ENCODE data around the gene SORCS1.
"Not testable (repeated sequence)": the region's sequence is repeated elsewhere in the genome, so short reads cannot be mapped to it uniquely, and the experiment has no call there.

SORCS1 gene

DNA sequence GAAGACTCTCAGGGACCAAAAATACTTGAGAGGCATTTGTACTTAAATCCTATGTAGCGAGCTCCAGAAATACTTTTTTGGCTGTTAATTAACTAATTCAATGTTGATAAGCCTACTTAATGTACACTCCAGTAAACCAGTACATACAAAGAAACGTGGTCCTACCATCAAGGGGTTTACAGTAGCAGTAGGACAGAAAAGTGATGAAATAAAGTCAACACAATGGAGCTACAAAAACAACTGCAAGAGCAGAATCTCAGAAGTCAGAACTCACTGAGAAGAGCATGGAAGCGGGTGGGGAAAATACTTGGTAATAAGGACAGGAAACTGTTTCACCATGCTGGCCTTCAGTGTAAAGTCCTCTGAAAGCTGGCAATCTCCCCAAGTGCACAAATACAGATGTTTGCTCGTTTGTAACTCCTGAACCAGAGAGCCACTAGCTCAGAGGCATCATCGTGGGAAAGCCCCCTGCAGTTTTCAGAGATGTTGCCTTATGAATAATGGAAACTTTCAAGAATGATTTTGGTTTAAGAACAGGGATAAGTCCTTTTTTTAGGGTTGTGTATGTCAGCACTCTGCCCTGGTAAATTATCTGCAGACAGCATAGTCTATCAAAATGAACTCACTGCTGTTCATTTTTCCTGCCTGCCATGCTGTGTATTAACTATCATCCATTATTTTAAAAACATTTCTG is 233.2 kb downstream of the SORCS1 start:
- TF ChIP-seq, protein P1, sequence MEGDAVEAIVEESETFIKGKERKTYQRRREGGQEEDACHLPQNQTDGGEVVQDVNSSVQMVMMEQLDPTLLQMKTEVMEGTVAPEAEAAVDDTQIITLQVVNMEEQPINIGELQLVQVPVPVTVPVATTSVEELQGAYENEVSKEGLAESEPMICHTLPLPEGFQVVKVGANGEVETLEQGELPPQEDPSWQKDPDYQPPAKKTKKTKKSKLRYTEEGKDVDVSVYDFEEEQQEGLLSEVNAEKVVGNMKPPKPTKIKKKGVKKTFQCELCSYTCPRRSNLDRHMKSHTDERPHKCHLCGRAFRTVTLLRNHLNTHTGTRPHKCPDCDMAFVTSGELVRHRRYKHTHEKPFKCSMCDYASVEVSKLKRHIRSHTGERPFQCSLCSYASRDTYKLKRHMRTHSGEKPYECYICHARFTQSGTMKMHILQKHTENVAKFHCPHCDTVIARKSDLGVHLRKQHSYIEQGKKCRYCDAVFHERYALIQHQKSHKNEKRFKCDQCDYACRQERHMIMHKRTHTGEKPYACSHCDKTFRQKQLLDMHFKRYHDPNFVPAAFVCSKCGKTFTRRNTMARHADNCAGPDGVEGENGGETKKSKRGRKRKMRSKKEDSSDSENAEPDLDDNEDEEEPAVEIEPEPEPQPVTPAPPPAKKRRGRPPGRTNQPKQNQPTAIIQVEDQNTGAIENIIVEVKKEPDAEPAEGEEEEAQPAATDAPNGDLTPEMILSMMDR (IDR thresholded peaks at IDR 0.05; ENCODE audit: low read depth, low read length, missing control alignments), result no peak
- H3K4me3 ChIP-seq (replicated peaks; ENCODE audit: low read depth, low read length), result no peak overlapping the region
- no peak for DNase-seq (ENCODE audit: extremely low read depth, low read depth)

DNA sequence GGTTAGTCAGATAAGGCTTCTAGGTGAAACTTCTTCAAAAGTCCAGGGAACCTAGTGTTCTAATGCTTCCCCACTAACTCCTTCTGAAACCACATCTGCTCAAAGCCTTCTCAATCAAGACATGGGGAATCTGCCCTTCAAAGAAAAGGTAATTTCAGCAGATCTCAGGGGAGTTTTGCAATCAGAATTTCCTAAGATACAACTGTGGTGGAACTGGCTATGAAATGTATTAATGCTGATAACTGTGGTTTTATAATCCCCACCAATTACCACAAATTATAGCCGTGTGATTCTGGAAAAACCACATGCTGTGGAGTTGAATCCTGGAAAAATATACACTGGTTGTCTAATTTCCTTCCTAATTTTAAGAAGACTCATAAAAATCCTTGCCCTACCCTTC is 233.8 kb downstream of the SORCS1 start:
- TF ChIP-seq, protein P1 (IDR thresholded peaks at IDR 0.05; ENCODE audit: low read depth, low read length, missing control alignments), result no peak
- H3K4me3 ChIP-seq (replicated peaks; ENCODE audit: low read depth, low read length), result no peak overlapping the region
- DNase-seq (ENCODE audit: extremely low read depth, low read depth), result no peak

DNA sequence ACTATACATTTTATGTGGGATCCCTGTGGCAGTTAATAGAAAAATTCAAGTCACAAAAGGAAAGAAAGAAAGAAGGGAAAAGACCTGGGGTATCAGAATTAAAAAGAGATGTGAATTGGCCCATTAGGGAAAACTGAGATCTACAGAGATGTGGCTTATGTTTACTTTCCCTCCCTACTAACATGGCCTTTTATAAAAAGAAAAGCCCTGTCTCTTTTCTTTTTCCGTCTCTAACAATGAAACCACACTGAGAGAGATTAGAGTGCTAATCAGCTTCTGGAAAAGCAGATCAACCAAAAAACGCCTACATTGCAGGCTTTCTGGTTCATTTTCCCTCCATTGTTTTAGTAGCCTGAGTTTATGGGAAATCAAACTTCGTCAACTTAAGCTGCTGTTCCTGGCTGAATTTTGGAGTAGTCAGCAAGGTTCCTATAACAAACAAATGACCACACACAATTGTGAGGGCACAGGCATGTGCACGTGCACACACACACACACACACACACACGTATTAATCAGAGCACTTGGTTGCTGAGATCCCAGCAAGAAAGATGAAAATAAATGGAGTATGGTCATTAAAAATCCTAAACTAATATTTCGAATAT is 235.1 kb downstream of the SORCS1 start:
- TF ChIP-seq, protein P1 (IDR thresholded peaks at IDR 0.05; ENCODE audit: low read depth, low read length, missing control alignments), result no peak
- no peak overlapping the region for H3K4me3 ChIP-seq (replicated peaks; ENCODE audit: low read depth, low read length)
- no peak for DNase-seq (ENCODE audit: extremely low read depth, low read depth)

DNA sequence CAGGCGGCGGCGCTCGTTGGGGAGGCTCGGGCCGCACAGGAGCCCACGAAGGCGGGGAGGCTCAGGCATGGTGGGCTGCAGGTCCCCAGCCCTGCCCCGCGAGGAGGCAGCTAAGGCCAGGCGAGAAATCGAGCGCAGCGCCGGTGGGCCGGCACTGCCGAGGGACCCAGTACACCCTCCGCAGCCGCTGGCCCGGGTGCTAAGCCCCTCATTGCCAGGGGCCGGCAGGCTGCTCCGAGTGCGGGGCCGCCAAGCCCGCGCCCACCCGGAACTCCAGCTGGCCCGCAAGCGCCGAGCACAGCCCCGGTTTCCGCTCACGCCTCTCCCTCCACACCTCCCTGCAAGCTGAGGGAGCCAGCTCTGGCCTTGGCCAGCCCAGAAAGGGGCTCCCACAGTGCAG is 236.4 kb downstream of the SORCS1 start:
- H3K4me3 ChIP-seq (replicated peaks; ENCODE audit: low read depth, low read length); DNase-seq (ENCODE audit: extremely low read depth, low read depth): not testable (repeated sequence)

DNA sequence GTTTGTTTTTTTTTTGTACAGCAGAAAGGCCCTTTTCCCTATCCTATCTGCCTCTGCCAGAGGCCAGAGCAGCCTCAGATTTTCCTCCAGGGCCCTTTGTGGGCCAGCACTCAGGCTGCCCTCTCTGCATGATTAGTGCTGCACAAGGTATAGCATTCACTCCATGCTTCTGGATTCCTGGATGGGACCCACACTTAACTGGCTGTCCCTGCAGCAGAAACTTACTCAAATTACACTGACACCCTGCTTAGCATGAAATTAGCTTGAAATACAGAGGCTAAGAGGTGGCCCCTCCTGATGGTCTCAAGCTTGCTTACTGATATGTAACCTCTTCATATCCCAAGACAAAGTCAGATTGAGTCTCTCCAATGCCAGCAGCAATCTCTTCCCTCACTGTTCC is 239.3 kb downstream of the SORCS1 start:
- TF ChIP-seq, protein P1 (IDR thresholded peaks at IDR 0.05; ENCODE audit: low read depth, low read length, missing control alignments), result no peak
- DNase-seq (ENCODE audit: extremely low read depth, low read depth), result no peak
- no peak overlapping the region for H3K4me3 ChIP-seq (replicated peaks; ENCODE audit: low read depth, low read length)

DNA sequence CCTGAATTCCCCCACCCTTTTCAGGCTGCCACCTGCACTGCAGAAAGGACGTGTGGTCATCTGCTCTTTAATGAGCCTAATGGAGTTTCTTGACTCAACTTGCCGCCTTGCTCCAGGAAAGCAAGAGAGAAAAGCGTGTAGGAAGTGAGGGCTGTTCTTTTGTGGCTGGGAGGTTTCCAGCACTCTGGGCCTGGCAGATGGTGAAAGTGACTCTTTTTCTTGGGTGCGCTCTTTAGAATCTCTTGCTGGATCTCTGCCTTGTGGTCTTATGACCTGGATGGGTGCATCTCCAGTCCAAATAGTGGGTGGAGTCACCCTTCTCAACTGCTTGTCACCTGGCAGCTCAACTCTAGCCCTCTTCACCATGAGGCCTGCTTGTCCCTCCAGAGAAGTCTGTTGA is 244.0 kb downstream of the SORCS1 start:
- DNase-seq (ENCODE audit: extremely low read depth, low read depth), result no peak
- no peak overlapping the region for H3K4me3 ChIP-seq (replicated peaks; ENCODE audit: low read depth, low read length)
- TF ChIP-seq, protein P1 (IDR thresholded peaks at IDR 0.05; ENCODE audit: low read depth, low read length, missing control alignments), result no peak

DNA sequence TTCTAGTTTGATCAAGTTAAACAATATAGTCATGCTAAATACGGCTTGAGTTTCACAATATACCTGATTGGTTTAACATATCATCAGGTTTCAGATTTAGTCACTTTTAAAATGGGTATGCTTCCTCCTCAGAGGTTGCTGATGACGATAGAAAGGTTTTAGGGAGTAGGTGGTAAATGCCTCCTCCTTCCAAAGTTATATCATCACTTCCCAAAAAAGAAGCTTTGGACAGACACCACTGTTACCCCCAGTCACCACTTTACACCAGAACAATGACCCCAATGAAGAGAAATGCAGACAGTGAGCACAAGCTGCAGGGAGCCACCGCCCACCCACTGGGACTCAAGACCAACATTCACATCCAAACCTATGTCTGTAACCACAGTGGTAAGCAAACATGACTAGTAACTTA is 244.6 kb downstream of the SORCS1 start:
- DNase-seq (ENCODE audit: extremely low read depth, low read depth), result no peak
- H3K4me3 ChIP-seq (replicated peaks; ENCODE audit: low read depth, low read length), result no peak overlapping the region
- TF ChIP-seq, protein P1 (IDR thresholded peaks at IDR 0.05; ENCODE audit: low read depth, low read length, missing control alignments), result no peak
